ENCODE measurements around the gene KRT73.

KRT73 gene

DNA sequence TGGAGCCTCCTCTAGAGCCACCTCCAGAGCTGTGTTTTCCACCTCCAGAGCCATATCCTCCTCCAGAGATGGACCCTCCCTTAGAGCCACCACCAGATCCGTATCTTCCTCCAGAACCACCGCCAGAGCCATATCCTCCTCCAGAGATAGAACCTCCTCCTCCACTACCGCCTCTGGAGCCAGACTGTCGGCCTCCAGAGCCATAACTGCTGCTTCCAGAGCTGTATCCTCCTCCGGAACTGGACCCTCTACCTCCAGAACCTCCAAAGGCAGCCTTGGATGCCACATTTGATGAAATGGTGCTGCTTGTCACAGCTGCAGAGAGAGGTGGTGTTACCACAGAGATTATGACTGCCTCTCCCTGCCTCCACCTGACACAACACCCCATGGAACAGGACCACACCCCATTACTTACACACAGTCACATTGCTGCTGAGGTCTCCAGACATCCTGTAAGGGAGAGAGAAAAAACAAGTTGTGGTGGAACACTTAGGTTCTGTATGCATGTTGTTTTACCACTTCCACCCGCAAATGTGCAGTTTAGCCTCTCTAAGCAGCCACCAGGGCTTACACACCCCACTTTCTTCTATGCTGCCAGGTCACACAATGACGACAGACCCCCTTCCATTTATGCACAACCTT lies 26.9 kb upstream of the KRT73 start:
- peak; percentile 11 for DNase-seq

- no peak for DNase-seq
These were observed 25.7 kb upstream of the KRT73 start for GRCh38 chr12:52644078-52644415.

DNA sequence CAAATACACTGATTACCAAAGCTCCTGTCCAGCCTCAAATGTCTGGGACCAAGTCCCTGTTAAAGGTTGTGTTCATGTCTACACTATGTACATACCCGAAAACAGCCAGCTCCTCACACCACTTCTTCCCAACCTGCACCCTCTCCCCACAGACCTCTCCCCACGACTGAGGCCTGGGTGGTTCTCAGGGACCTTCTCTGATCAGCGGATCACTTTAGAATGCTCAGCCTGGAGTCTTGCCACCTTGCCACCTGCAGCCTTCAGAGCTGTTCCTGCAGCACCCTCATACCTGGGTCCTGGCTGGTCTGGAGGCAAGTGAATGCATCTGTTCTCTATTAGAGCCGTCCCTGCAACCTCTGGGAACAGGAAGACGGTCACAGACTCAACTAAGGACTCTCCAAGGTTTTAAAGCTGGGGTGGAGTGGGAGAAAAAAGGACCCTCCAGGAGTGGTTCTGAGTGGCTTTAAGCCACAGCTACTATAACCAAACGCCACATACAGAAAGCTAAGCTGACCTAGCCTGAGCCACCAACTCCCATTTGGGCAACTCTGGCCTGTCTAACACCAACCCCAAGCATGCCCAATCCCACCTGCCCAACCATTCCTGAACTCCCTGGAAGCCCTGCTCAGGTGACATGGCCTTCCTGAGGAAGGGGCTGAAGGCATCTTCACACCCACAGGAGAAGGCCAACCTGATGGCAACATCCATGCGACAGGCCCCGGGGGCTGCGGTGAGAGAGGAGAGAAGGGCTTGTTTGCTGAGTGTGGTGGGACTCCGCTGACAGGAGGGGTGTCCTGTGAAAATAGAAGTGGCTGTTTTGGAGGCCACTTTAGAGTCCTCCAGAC lies 25.1 kb upstream of the KRT73 start:
- no peak for DNase-seq

- no peak for DNase-seq
These were observed 23.1 kb upstream of the KRT73 start for GRCh38 chr12:52641468-52641867.

- no peak for DNase-seq
These were observed 18.9 kb upstream of the KRT73 start for GRCh38 chr12:52637299-52637698.

DNA sequence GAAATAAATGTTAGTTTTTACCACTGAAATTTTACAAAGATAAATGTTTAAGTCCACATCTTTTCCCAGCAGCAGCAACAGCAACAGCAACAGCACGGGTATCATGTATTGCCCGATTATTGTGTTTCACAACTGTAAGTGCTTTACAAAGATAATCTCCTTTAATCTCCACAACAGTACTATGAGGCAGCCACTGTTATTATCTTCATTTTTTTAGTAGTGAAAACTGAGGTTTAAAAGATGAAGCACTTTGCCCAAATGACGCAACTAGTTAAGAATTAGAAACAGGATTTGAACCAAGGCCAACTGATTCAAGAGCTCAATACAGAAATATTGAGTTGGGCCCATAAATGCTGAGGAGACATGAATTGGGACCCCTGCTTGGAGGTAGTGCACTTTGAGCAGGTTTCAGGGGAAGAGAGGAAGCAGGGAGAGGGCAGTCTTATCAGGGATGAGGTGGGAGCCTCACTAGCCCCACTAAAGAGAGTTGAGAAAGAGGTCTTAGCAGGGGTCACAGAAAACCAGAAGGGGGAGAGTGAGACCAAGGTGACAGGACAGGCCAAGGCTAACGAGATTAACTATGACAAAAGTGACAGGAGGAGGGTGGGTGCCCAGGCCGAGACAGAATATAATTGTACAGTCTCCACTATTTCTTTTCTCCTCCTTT lies 18.4 kb upstream of the KRT73 start:
- no peak for DNase-seq

DNA sequence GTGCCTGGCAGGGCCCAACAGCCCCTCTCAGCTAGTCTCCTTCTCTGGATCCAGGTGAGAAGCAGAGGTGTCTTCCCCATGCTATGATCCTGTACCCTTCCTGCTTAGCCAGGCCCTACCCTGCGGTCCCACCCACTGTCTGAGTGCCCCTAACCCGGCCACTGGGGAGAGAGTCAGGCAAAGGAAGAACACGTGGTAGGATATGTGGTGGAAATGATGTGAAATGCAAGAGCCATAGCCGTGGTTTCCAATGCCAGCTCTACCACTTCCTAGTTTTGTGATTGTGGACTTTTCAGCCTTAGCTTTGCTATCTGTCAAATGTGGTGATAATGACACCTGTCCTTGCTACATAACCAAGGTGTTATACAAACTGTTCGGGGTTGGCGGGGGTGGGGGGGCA lies 17.8 kb upstream of the KRT73 start:
- DNase-seq: no peak

DNA sequence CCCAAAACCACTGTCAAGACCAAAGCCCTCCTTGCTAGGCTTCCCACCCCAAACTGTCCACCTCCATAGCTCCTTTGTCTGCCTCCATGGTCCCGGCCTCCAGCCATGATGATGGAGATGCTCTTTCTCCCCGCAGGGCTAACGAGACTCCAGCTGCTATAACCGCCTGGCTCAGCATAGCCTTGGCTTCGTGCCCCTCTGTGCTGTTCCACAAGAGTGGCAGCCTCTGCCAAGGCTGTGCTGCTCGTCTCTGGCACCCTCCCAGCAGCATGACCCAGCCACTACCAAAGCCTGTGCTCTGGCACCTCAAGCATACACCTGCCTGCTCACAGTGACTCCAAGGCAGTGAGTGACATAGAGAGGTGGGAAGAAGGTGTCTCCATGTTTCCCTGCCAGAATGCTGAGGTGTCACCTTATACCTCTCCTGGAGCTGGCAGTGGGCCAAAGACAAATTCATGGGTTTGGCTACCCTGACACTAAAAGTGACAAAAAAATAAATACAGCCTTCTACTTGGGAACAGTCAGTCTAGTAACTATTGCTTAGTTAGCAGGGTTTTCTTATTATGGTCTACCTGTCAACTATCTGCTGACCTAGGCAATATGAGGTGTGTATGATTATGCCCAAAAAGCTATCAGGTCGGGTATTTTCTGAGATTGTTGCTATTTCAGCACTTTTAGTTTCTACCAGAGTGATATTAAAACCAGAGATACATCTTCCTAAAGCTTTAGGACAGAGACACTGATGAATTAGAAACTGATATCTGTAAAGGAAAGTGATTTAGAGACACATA lies 16.1 kb upstream of the KRT73 start:
- DNase-seq: no peak

GRCh38 chr12:52633383-52633782 lies 15.0 kb upstream of the KRT73 start:
- no peak for DNase-seq

GRCh38 chr12:52632656-52633055 lies 14.3 kb upstream of the KRT73 start:
- no peak for DNase-seq

- DNase-seq: no peak
These were observed 13.5 kb upstream of the KRT73 start for GRCh38 chr12:52631676-52632459.

GRCh38 chr12:52631264-52631663 lies 12.9 kb upstream of the KRT73 start:
- no peak for DNase-seq

DNA sequence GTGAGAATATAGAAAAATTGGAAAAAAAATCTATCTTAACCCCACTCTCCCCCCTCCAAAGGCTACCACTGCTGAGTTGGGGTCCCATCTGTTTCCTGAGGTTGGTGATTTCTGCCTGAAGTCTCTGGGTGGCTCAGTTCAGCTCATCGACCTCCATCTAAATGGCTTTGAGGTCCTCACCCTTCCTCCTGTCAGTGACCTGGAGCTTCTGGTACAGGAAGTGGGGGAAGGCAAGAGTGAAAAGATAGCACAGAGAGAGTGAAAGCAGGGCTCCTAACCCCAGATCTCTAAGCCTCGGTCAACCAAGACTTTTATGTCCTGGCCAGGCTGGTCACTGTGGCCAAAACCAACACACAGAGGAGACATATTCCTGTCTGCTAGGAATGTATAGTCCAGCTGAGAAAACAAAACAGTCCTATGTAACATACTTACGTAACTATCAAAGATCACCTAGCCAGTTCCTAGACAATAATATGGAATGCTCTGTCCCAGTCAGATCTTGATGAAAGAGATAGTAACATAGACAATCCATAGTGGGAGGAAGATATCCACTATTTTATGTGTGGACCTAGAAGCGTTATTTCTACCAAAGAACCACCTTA lies 12.3 kb upstream of the KRT73 start:
- no peak for DNase-seq

DNA sequence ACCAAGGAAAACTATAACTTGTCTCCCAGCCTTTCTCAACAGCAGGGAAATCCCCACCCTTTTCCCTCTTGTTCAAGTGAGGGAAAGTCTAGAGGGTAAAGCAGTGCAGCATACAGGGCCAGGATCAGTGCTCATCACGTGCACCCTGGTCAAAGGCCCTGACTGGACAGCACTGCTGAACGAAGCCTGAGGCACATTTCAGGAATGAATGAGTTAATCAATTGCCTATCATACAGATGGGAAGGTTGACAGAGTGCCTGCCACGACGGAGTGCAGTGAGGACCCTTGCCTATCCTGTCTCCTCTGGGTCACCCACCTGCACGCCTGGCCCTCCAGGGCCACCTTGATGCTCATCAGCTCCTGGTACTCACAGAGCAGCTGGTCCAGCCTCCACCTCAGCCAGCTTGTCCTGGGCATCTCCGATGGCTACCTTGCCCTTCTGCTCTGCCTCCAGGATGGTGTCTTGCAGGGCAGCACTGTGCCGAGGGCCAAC lies 11.7 kb upstream of the KRT73 start:
- DNase-seq: no peak

DNA sequence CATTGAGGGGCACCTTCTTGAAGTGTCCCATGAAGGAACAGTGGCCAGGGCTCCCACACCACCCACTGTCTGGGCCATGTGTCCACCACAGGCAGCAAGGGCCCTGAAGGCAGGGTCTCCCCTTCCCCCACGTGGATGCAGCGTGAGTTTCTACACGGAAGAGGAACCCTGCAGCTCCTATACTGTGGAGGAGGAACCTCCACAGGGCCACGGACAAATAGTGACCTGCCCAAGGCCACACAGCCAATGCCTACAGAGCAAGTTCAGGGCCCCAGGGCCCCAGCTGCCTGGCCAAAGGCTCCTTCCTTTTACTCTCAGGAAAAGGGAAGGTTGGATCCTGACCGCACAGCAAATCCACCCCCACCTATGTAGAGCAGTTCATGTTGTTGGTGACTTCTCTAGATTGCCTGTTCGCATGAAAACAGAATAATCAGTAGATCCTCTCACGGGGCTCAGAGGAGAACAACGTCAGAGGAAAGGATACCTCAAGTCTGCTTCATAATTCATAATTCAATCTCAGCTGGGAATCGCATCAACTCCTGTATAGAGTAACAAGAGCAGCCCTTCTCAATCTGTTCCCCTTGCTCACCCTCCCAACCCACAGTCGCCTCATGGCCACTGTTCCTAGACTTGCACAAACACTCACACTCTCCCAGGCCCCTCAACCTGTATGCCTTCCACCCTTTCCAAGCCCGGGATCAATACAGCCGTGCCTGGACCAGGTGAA lies 11.1 kb upstream of the KRT73 start:
- DNase-seq: no peak

DNA sequence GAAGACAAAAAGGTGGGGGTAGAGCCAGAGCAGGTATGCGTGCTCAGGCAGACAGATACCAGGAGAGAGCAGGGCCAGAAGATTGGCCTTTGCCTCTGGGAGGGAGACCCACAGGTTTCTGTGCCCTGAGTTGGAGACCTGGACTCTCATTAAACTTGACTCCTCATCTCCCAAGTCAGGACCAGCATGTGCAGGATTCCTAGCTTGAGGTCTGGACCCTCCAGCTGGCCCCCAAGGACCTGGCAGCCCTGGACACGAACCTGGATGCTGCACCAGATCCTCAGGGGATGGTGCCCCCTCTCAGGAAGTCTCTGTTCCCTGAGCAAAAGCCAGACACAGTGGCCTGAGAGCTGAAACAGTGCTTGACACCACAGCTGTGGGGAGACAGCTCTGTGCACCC lies 10.5 kb upstream of the KRT73 start:
- DNase-seq: no peak

DNA sequence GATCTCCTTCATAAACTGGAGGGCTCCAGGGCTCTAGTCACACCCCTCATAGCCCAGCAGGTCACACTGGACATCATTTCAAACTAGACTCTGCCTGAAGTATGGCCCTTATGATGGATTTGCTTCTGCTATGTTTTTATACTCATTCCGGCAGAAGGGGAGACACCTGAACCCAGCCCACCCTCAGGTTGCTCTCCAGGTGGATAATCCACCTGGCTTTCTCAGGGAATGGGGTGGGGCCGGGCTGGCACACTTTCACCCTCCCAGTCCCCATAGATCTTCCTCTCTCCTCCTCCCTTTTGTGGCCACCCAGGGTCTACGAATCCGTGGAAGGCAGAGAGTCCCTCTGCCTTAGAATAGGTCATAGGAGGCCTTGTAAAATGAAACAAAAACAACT lies 9.8 kb upstream of the KRT73 start:
- no peak for DNase-seq

GRCh38 chr12:52627395-52628110 lies 9.2 kb upstream of the KRT73 start:
- no peak for DNase-seq

DNA sequence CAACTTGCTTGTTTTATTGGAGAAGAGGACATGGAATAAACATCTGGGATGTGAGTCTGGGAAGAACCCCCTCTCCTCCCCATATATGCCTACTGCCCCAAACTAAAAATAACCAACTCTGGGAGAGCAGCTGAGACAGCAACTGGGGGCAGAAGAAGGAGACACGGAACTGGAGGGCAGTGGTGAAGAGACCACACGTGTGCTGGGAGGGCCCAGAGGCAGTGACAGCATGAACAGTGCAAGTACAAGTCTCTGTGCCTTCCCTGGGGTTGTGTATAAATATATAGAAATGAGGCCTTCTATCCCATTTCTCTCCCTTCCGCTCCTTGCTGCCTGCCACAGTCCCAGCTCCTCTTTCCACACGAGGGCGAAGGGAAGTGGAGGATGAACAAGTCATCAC lies 4.0 kb upstream of the KRT73 start:
- DNase-seq: no peak

- no peak for DNase-seq
These were observed 507 bp upstream of the KRT73 start for GRCh38 chr12:52618866-52619265.

GRCh38 chr12:52617403-52617785 lies 965 bp downstream of the KRT73 start:
- DNase-seq: no peak

Data from NK-92 treated with Interleukin-12 subunit alpha and Interleukin-12 subunit beta, amount 100 ng/mL, for 24 hours (cell line).